A673 (cell line): ENCODE data around the gene TENM4.

ENCODE experiments used
- CTCF ChIP-seq: fragments of 300-800, 200-600 bp; sonication (generic); conservative IDR thresholded peaks from 2 replicates; pipeline ENCODE4 v1.5.1; 2017; ENCODE audit warnings: low read depth, mild to moderate bottlenecking, antibody characterized with exemption, low read length, moderate library complexity, mixed read lengths
- EZH2 ChIP-seq: fragments of 200-600 bp; sonication (generic); IDR thresholded peaks from 2 replicates; pipeline ENCODE4 v1.6.1; 2017; ENCODE audit warnings: borderline replicate concordance, low read depth, mild to moderate bottlenecking, mixed read lengths, antibody characterized with exemption, low read length; ENCODE audit not compliant: poor library complexity, severe bottlenecking

GRCh38 chr11:79487412-79487811 is 46.6 kb upstream of the TENM4 start:
- TF ChIP-seq CTCF (no peak), EZH2 (no peak)
